ACHN (cell line): Measurements from ENCODE around the gene CDYL.
"Not testable (repeated sequence)": the region's sequence is repeated elsewhere in the genome, so short reads cannot be mapped to it uniquely, and the experiment has no call there.

Source experiments
- DNase-seq: peaks from one replicate; pipeline ENCODE4 v3.0.0-alpha.2; 2015
- in situ Hi-C: cut with HindIII; loops from 2 replicates; pipeline ENCODE4 v1.10.0; 2017; ENCODE audit warnings: low sequenced_read_pairs, low pct_ligation_motif_present, low pct_unique_long_range_greater_than_20kb

CDYL gene

DNA sequence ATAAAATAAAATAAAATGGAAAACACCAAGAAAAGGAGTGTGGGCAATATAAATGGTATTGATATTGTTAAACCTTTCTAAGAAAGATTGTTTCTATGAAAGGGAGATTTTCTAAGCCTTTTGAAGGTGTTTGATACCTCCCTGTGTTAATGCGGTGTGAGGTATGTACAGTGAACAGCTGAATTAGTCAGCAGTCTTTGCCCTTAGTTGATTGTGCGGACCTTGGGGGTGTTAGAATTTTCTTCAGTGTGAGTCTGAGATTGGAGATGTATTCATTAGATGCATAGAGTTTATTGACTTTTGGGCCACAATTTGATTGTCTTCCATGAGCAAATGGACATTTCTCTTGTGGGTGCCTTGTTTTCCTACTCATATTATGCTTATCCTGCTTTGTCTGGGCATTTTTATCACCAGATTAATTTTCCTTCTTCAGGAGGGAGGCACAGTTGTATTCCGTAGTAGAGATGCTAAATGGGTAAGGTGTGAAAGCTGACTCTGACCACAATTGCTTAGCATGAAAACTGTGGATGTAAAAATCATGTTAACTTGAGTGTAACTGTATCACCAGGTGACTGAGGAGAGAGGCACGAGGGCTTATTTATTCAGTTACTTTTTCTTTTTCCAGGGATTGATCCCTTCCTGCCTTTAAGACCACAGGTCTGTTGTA is 42.2 kb downstream of the CDYL start:
- no peak for DNase-seq
- in situ Hi-C loops, result no loop called here

DNA sequence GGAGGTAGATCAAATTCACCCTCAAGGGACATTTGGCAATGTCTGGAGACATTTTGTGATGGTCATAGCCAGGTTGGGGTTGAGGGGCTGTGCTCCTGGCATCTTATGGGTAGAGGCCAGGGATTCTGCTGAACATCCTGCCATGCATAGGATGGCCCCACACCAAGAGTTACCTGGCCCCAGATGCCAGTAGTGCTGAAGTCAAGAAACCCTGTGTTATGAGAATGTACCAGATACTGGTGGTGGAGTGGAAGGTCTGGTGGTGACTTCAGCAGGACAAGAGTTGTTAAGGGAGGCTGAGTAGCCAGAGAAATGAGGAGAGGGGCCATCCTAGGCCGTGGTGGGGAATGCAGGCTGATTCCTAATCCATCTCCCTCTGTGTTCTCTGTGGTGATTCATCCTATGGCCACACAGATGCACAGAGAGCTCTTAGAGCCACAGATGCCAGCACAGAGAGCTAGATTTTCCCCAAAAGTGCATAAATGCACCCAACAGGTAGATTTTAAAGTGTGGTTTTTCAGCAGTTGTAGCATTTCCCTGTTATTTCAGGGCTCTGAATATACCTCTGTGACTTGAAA is 43.6 kb downstream of the CDYL start:
- no peak for DNase-seq

GRCh38 chr6:4820704-4821276 is 44.6 kb downstream of the CDYL start:
- in situ Hi-C loops, result no loop called here
- no peak for DNase-seq

More for the DNA sequence above, 43.6 kb downstream of the CDYL start:
- in situ Hi-C loops, result no loop called here

DNA sequence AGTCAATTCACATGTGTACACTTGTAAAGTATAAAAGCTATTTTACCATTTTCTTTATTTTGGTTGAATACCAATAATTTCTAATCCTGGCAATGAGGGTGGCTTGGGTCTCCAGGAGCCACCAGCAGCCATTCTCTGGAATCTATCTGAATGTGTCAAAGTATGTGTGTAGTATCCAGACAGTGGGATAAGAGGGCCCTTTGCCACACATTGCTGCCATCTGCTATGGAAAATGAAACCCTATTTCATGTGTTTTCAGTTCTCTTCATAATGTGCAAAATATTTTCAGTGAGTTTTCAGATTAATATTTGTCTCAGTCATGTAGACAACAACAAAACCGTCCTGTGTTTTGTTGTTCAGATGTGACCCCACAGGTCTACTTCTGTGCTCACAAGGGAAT is 46.3 kb downstream of the CDYL start:
- in situ Hi-C loops, result no loop called here
- no peak for DNase-seq

- in situ Hi-C loops, result no loop called here
These were observed 52.0 kb downstream of the CDYL start for GRCh38 chr6:4828187-4828698.

GRCh38 chr6:4829089-4829488 is 52.9 kb downstream of the CDYL start:
- in situ Hi-C loops, result no loop called here
- DNase-seq, result no peak

More at GRCh38 chr6:4828187-4828698, 52.0 kb downstream of the CDYL start:
- no peak for DNase-seq

- in situ Hi-C loops, result not testable (repeated sequence)
These were observed 59.3 kb downstream of the CDYL start for GRCh38 chr6:4835540-4835939.

DNA sequence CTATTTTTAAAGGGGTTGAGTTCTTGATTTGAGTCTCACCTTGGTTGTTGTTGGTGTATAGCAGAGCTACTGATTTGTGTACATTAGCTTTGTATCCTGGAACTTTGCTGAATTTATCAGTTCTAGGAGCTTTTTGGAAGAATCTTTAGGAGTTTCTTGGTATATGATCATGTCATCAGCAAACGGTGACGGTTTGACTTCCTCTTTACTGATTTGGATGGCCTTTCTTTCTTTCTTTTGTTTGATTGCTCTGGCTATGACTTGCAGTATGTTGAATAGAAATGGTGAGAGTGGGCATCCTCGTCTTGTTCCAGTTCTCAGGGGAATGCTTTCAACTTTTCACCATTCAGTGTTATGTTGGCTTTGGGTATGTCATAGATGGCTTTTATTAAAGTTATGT is 64.0 kb downstream of the CDYL start:
- in situ Hi-C loops, result no loop called here
- DNase-seq, result no peak

More at GRCh38 chr6:4835540-4835939, 59.3 kb downstream of the CDYL start:
- DNase-seq, result not testable (repeated sequence)

GRCh38 chr6:4844108-4844507 is 67.9 kb downstream of the CDYL start:
- in situ Hi-C loops, result no loop called here
- DNase-seq, result no peak

GRCh38 chr6:4846387-4846786 is 70.2 kb downstream of the CDYL start:
- no peak for DNase-seq
- in situ Hi-C loops, result no loop called here

DNA sequence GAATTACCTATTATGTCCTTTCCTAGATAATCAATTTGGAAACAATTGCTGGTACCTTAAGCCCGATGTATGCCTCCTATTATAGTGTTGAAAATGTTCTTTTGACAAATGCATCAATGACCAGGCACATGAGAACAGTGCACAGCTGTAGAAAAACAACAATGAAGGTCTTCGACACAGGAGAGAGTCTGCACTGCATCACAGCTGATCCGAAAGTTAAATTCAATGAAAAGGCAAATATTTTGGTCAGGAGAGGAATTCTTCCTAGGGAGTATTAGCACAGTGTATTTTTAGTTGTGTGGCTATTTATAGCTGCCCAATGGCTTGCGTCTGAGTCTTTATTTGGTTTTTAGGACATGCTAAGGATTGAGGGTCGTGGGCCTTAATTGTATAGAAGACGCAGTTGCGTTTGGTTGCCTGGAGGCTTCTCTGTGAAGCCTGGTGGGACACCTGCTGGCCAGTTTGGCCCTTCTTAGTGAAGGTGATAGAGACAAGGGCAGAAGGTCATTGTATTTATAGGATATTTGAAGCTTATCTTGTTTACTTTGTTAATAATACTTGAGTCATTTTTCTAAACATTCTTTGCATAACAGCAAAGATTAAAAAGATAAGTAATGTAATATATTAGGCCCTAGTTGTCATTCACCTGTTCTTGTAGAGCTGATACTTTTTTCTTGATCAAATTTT is 72.3 kb downstream of the CDYL start:
- in situ Hi-C loops, result no loop called here
- DNase-seq, result peak; percentile 9

DNA sequence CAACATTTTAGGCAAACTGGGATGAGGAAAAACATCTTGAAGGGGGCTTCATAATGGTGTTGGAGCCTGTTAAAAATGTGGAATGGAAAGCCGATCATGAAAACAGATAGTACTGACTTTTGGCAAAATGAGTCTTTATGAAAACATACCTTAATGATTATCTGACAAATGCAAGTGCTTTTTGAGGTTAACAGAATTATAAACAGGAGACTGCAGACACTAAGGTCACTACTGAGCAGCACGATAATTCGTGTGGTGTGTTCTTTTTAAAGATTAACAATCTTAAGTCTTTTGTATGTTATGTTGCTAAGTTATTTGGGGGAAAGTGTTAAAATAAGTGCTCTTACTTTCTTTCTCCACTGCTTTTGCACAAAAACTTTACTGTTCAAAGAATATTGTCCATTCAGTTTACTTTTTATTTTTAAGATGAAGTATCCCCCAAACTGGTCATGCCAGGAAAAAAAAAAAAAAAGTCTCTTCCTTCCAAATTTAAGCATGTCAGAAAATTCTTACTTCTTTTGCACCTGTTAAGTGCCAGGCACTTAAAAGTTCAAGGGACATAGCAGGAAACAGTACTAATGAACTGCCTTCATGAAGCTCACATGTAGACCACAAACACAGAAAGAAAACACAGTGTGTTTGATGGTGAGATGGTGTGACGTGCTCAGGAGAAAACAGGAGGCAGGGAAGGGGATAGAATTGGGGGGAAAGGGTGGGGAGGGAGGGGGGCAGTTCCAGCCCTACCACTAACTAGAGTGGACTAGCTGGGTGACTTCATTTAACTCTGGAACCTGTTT is 73.2 kb downstream of the CDYL start:
- no peak for DNase-seq
- in situ Hi-C loops, result no loop called here

GRCh38 chr6:4851035-4851434 is 74.8 kb downstream of the CDYL start:
- no peak for DNase-seq
- in situ Hi-C loops, result no loop called here

DNA sequence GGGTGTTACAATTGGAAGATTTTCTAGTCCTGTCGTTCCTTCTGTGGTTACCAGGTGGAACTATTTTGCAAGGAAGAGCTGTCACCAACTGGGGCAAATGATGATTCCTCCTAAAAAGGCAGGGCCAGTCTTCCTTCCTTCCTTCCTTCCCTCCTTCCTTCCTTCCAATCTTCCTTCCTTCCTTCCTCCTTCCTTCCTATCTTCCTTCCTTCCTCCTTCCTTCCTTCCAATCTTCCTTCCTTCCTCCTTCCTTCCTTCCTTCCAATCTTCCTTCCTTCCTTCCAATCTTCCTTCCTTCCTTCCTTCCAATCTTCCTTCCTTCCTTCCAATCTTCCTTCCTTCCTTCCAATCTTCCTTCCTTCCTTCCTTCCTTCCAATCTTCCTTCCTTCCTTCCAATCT is 76.0 kb downstream of the CDYL start:
- DNase-seq, in situ Hi-C loops: not testable (repeated sequence)

DNA sequence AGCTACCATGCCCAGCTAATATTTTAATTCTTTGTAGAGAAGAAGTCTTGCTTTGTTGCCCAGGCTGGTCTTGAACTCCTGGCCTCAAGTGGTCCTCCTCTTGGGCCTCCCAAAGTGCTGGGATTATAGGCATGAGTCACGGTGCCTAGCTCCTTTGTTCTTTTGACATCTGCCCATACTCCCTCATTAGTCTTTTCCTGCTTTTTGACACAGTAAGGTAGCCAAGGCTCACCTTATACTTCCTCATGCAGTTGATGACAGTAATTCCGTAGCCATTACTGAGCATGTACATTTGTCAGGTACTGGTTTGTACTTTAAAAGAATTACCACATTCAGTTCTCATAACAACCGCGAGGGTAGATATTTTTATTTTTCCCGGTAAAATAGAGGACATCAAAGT is 76.7 kb downstream of the CDYL start:
- no peak for DNase-seq
- in situ Hi-C loops, result no loop called here

GRCh38 chr6:4853349-4853748 is 77.1 kb downstream of the CDYL start:
- DNase-seq, result peak; percentile 14
- in situ Hi-C loops, result no loop called here

DNA sequence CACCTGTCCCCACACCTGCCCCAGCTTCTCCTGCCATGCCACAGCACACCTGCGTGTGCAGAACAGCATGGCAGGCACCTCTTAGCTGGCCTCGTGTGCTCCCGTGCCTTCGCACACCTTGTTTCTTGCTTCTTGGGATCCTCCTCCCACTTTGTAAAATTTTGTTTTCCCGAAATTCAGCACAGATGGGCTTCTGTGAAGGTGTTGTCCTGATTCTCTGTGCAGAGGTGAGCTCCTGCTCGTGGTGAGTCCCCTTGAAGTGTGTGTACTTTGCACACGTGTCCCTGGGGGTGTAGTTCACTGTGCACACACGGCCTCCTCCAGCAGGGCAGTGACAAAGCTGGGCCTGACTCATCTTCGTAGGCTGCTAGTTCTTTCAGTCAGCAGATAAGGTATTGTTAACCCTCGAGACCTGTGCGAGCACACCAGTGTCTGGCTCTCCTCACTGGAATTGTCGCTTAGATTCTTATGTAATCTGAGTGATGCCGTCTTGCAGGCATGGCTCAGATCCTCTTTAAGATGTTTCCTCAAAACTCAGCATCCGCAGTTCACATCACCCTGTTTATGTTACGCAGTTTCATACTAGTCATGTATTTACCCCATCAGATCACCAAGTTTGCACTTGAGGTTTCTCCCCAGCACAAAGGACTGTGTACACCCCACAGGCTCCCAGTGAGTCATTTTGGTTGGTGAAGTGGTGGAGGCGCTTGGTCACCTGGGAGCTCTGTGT is 77.7 kb downstream of the CDYL start:
- in situ Hi-C loops, result no loop called here
- DNase-seq, result peak; percentile 7

DNA sequence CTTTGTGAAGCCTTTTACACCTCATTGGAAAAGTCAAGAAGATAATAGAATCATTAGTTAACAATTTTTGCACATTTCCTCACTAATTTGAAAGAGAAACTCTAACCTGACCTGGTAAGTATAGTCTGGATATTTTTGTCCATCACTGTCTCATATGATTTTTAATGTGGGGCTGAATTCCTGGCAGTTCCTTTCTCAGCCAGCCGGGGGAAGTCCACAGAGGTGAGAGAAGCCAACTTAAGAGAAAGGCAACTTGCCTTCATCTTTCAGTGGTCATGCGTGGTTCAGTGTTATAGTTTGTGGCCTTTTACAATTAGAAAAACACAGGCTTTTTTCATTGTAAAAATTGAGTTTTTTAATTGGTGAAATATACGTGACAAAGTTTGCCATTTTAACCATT is 80.6 kb downstream of the CDYL start:
- in situ Hi-C loops, result no loop called here
- no peak for DNase-seq
